Measurements from ENCODE around the gene PRICKLE1. TPM values are rescaled to one million over a fixed set of nuclear protein-coding genes. Genes with fewer than 3 reads are reported as not detected.

Gene PRICKLE1
- total RNA-seq, 1 experiment from 2014 or later = 5.1 TPM

- no peak for DNase-seq (ENCODE audit: low read depth)
Measured at GRCh38 chr12:42588524-42589464, 752 bp downstream of the PRICKLE1 start.

GRCh38 chr12:42587601-42588523 is 1.7 kb downstream of the PRICKLE1 start:
- no peak for DNase-seq (ENCODE audit: low read depth)

- DNase-seq (ENCODE audit: low read depth) = no peak
Measured at GRCh38 chr12:42586268-42586667, 3.3 kb downstream of the PRICKLE1 start.

GRCh38 chr12:42585841-42586216 is 3.7 kb downstream of the PRICKLE1 start:
- no peak for DNase-seq (ENCODE audit: low read depth)

- no peak for DNase-seq (ENCODE audit: low read depth)
Measured at GRCh38 chr12:42585154-42585840, 4.2 kb downstream of the PRICKLE1 start.

GRCh38 chr12:42584651-42585111 is 4.9 kb downstream of the PRICKLE1 start:
- no peak for DNase-seq (ENCODE audit: low read depth)

- DNase-seq (ENCODE audit: low read depth) = no peak
Measured at GRCh38 chr12:42583016-42583415, 6.5 kb downstream of the PRICKLE1 start.

- DNase-seq (ENCODE audit: low read depth) = no peak
Measured at GRCh38 chr12:42582498-42582897, 7.0 kb downstream of the PRICKLE1 start.

- DNase-seq (ENCODE audit: low read depth) = no peak
Measured at GRCh38 chr12:42582050-42582449, 7.5 kb downstream of the PRICKLE1 start.

- DNase-seq (ENCODE audit: low read depth) = no peak
Measured at GRCh38 chr12:42576374-42576773, 13.2 kb downstream of the PRICKLE1 start.

GRCh38 chr12:42575717-42576116 is 13.8 kb downstream of the PRICKLE1 start:
- DNase-seq (ENCODE audit: low read depth) = no peak

- no peak for DNase-seq (ENCODE audit: low read depth)
Measured at GRCh38 chr12:42574851-42575266, 14.7 kb downstream of the PRICKLE1 start.

- no peak for DNase-seq (ENCODE audit: low read depth)
Measured at GRCh38 chr12:42571327-42572009, 18.1 kb downstream of the PRICKLE1 start.

- no peak for DNase-seq (ENCODE audit: low read depth)
Measured at GRCh38 chr12:42570076-42570475, 19.5 kb downstream of the PRICKLE1 start.

GRCh38 chr12:42568952-42569915 is 20.3 kb downstream of the PRICKLE1 start:
- DNase-seq (ENCODE audit: low read depth) = peak; percentile 64

GRCh38 chr12:42565633-42566032 is 23.9 kb downstream of the PRICKLE1 start:
- DNase-seq (ENCODE audit: low read depth) = peak; percentile 28

- DNase-seq (ENCODE audit: low read depth) = no peak
Measured at GRCh38 chr12:42564996-42565395, 24.6 kb downstream of the PRICKLE1 start.

GRCh38 chr12:42564556-42564955 is 25.0 kb downstream of the PRICKLE1 start:
- peak; percentile 70 for DNase-seq (ENCODE audit: low read depth)

GRCh38 chr12:42560977-42561376 is 28.6 kb downstream of the PRICKLE1 start:
- peak; percentile 14 for DNase-seq (ENCODE audit: low read depth)

Measured in M059J (cell line).